SK-N-SH (cell line): Measurements from ENCODE around the gene COL23A1. TPM values are rescaled to one million over a fixed set of nuclear protein-coding genes. Genes with fewer than 3 reads are reported as not detected.

ENCODE experiments used
- CTCF ChIA-PET: fragments of 300-600, 350-600 bp; formaldehyde crosslinking; extraction: SDS; loops from one replicate; lab custom pipeline; 2021; lab: Yijun Ruan, JAX
- POLR2A ChIA-PET: fragments of 350-600 bp; sonication (Branson Sonifier 250); formaldehyde crosslinking; extraction: SDS; loops from one replicate; lab custom pipeline; 2020; ENCODE audit warnings: antibody characterized with exemption, inconsistent platforms; lab: Yijun Ruan, JAX
- DNase-seq: peaks from one replicate; pipeline ENCODE4 v3.0.0; 2012
- H2AFZ ChIP-seq: fragments of 200-600 bp; sonication (generic); 2 replicates; pipeline ENCODE4 v1.8.1; 2016; ENCODE audit warnings: antibody characterized with exemption, mild to moderate bottlenecking, low read depth
- H3F3A ChIP-seq: fragments of 200-600 bp; sonication (generic); replicated peaks from 2 replicates; pipeline ENCODE3; 2016; ENCODE audit warnings: antibody characterized with exemption, mild to moderate bottlenecking; ENCODE audit not compliant: insufficient read depth
- H3K27ac ChIP-seq, 2 experiments: fragments of 200-500 bp in 1 of 2; fragments of 200-600 bp in 1 of 2; sonication (Bioruptor generic) in 1 of 2; sonication (generic), shearing (Covaris generic) in 1 of 2; 2 replicates each; pipeline versions ENCODE4 v1.5.1 to v1.6.1; 2014 to 2016; ENCODE audit warnings: low read depth in 2 of 2, inconsistent platforms in 1 of 2, low read length in 1 of 2, mild to moderate bottlenecking in 1 of 2, mixed read lengths in 1 of 2
- H3K27me3 ChIP-seq: fragments of 200-600 bp; sonication (generic), shearing (Covaris generic); 2 replicates; pipeline ENCODE4 v1.6.1; 2016; ENCODE audit warnings: mixed run types; ENCODE audit not compliant: insufficient read depth
- H3K36me3 ChIP-seq, 2 experiments: fragments of 200-500 bp in 1 of 2; fragments of 200-600 bp in 1 of 2; sonication (Bioruptor generic) in 1 of 2; sonication (generic) in 1 of 2; replicated peaks in 1 of 2; 2 replicates each; pipeline versions ENCODE3 to v1.5.1; 2014 to 2016; ENCODE audit warnings: low read length in 1 of 2, mild to moderate bottlenecking in 1 of 2; ENCODE audit not compliant: insufficient read depth in 2 of 2, control insufficient read depth in 1 of 2
- H3K4me1 ChIP-seq, 2 experiments: fragments of 200-500 bp in 1 of 2; fragments of 200-600 bp in 1 of 2; sonication (Bioruptor generic) in 1 of 2; sonication (generic), shearing (Covaris generic) in 1 of 2; 2 replicates each; pipeline versions ENCODE4 v1.5.1 to v1.6.1; 2014 to 2016; ENCODE audit warnings: low read depth in 1 of 2, low read length in 1 of 2, mixed run types in 1 of 2; ENCODE audit not compliant: insufficient read depth in 2 of 2, control insufficient read depth in 1 of 2
- H3K4me2 ChIP-seq: fragments of 200-600 bp; sonication (generic), shearing (Covaris generic); 2 replicates; pipeline ENCODE4 v1.6.1; 2017; ENCODE audit warnings: mixed run types
- H3K4me3 ChIP-seq, 2 experiments: fragments of 200-500 bp in 1 of 2; fragments of 200-600 bp in 1 of 2; sonication (Bioruptor generic) in 1 of 2; sonication (generic), shearing (Covaris generic) in 1 of 2; 2 replicates each; pipeline versions ENCODE4 v1.5.1 to v1.8.1; 2014 to 2016; ENCODE audit warnings: low read depth in 2 of 2, inconsistent platforms in 1 of 2, low read length in 1 of 2, mild to moderate bottlenecking in 1 of 2, mixed read lengths in 1 of 2, moderate library complexity in 1 of 2
- H3K79me2 ChIP-seq: fragments of 200-600 bp; sonication (generic); 2 replicates; pipeline ENCODE4 v1.8.1; 2017; ENCODE audit warnings: mild to moderate bottlenecking; ENCODE audit not compliant: insufficient read depth
- H3K9ac ChIP-seq: fragments of 200-600 bp; sonication (generic); 2 replicates; pipeline ENCODE4 v1.6.1; 2017; ENCODE audit warnings: mixed run types
- H3K9me2 ChIP-seq: fragments of 200-600 bp; sonication (generic); 2 replicates; pipeline ENCODE4 v1.6.1; 2017; ENCODE audit warnings: mixed run types
- H3K9me3 ChIP-seq: fragments of 200-600 bp; sonication (generic); 2 replicates; pipeline ENCODE4 v1.6.1; 2017; ENCODE audit warnings: mixed run types, mild to moderate bottlenecking, moderate library complexity
- H4K20me1 ChIP-seq: fragments of 200-600 bp; sonication (generic); 2 replicates; pipeline ENCODE4 v1.6.1; 2017; ENCODE audit warnings: mild to moderate bottlenecking, mixed run types; ENCODE audit not compliant: insufficient read depth
- ELF1 ChIP-seq: IDR thresholded peaks from 2 replicates; pipeline ENCODE4 v1.4.0; 2012
- EZH2phosphoT487 ChIP-seq: fragments of 200-600 bp; sonication (generic); IDR thresholded peaks from 2 replicates; pipeline ENCODE4 v1.6.1; 2017; ENCODE audit warnings: low read depth, mixed run types, mild to moderate bottlenecking, antibody characterized with exemption, moderate library complexity, borderline replicate concordance
- FOXM1 ChIP-seq: IDR thresholded peaks from 2 replicates; pipeline ENCODE4 v1.4.0; 2012; ENCODE audit warnings: low read depth, mild to moderate bottlenecking
- GABPA ChIP-seq: IDR thresholded peaks from 2 replicates; pipeline ENCODE4 v1.4.0; 2012; ENCODE audit warnings: low read depth, mild to moderate bottlenecking
- JUND ChIP-seq: IDR thresholded peaks from 2 replicates; pipeline ENCODE4 v1.4.0; 2012
- NFIC ChIP-seq: IDR thresholded peaks from 2 replicates; pipeline ENCODE4 v1.4.0; 2012; ENCODE audit warnings: borderline replicate concordance
- RFX5 ChIP-seq: IDR thresholded peaks from 2 replicates; pipeline ENCODE4 v1.6.1; 2012; ENCODE audit warnings: mild to moderate bottlenecking, improper control_type of control experiment, low read length
- RXRA ChIP-seq: IDR thresholded peaks from 2 replicates; pipeline ENCODE4 v1.4.0; 2012; ENCODE audit warnings: low read depth, mild to moderate bottlenecking, borderline replicate concordance
- SIN3A ChIP-seq: IDR thresholded peaks from 2 replicates; pipeline ENCODE4 v1.6.1; 2012; ENCODE audit warnings: low read depth, mild to moderate bottlenecking, low read length, moderate library complexity, borderline replicate concordance
- SMC3 ChIP-seq: IDR thresholded peaks from 2 replicates; pipeline ENCODE4 v1.6.1; 2012; ENCODE audit warnings: low read depth, low read length, improper control_type of control experiment
- TEAD4 ChIP-seq: IDR thresholded peaks from 2 replicates; pipeline ENCODE4 v1.4.0; 2012; ENCODE audit warnings: mild to moderate bottlenecking, borderline replicate concordance; ENCODE audit not compliant: insufficient read depth
- YY1 ChIP-seq: IDR thresholded peaks from 2 replicates; pipeline ENCODE4 v1.4.0; 2012; ENCODE audit warnings: low read depth, mild to moderate bottlenecking
- whole genome bisulfite sequencing: methylation state at CpG from one replicate; pipeline ENCODE4 v1.1.6; 2017; ENCODE audit warnings: low lambda C conversion rate; 5-methylcytosine and 5-hydroxymethylcytosine counted together
- polyA plus RNA-seq, 3 experiments: library from polyadenylated mRNA; depleted of rRNA; stranded (reverse); fragments of >200 nt; gene quantifications; 2 replicates each; pipeline ENCODE4 v1.2.3, GENCODE V29; 2012
- TF ChIP-seq, protein P1 (sequence below): IDR thresholded peaks from 2 replicates; pipeline ENCODE4 v1.4.0; 2012; ENCODE audit warnings: low read depth
- TF ChIP-seq, protein P2 (sequence below): IDR thresholded peaks from 2 replicates; pipeline ENCODE4; 2012
- TF ChIP-seq, protein P3 (sequence below): IDR thresholded peaks from 2 replicates; pipeline ENCODE4 v1.6.1; 2012; ENCODE audit warnings: mild to moderate bottlenecking, low read depth, low read length, moderate library complexity
- TF ChIP-seq, protein P4 (sequence below): fragments of 200-600 bp; sonication (generic); IDR thresholded peaks from 2 replicates; pipeline ENCODE4 v1.6.1; 2017; ENCODE audit warnings: antibody characterized with exemption, mild to moderate bottlenecking, moderate library complexity
- TF ChIP-seq, protein P5 (sequence below): fragments of 150-350 bp; IDR thresholded peaks from 2 replicates; pipeline ENCODE4 v1.6.1; 2017; ENCODE audit warnings: antibody characterized with exemption, low read length, low read depth, borderline replicate concordance
- TF ChIP-seq, protein P6 (sequence below): IDR thresholded peaks from 2 replicates; pipeline ENCODE4 v1.4.0; 2012; ENCODE audit warnings: low read depth, borderline replicate concordance

Gene COL23A1
- polyA plus RNA-seq, 1 of the 3 experiments (the other 2 are of a cell fraction) = 0.10 TPM

DNA sequence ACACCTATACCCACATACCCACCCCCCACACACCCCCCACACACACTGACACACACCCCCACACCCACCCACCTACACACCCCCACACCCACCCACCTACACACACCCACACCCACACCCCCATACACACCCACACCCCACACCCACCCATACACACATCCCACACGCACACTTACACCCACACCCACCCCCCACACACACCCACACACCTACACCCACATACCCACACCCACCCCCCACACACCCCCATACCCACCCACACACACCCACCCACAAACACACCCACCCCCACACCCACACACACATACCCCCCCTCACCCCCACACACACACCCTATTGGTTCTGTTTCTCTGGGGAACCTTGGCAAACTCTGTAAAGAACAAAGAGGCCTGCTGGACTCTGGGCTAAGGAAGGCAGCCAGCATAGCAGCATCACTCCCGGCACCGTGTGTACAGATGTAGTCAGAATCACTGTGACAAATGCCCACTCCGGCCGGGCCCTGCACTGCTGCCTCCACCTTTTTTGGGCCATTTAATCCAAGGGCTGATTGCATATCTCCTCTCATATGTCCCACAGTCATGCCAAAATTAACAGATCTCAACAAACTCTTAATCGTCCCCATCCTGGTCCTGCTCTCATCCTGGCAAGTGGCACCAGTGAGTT lies 42.3 kb downstream of the COL23A1 start:
- no peak overlapping the region for H3K9ac ChIP-seq
- H3F3A ChIP-seq = no peaks in the 10 kb centered on the region
- H3K9me3 ChIP-seq = no peaks in the 10 kb centered on the region
- POLR2A ChIA-PET = no interaction called here
- H3K27me3 ChIP-seq = no peaks in the 10 kb centered on the region
- no peak overlapping the region for H3K27ac ChIP-seq
- 43% methylated on average over 6 of the region's 6 CpGs for WGBS
- no peak overlapping the region for H3K4me2 ChIP-seq
- no peaks in the 10 kb centered on the region for H3K9me2 ChIP-seq
- no peak for TF ChIP-seq SIN3A
- no peak for TF ChIP-seq RFX5
- TF ChIP-seq YY1 = no peak
- TF ChIP-seq, protein P1, sequence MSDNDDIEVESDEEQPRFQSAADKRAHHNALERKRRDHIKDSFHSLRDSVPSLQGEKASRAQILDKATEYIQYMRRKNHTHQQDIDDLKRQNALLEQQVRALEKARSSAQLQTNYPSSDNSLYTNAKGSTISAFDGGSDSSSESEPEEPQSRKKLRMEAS = no peak
- TF ChIP-seq JUND = no peak
- TF ChIP-seq, protein P2, sequence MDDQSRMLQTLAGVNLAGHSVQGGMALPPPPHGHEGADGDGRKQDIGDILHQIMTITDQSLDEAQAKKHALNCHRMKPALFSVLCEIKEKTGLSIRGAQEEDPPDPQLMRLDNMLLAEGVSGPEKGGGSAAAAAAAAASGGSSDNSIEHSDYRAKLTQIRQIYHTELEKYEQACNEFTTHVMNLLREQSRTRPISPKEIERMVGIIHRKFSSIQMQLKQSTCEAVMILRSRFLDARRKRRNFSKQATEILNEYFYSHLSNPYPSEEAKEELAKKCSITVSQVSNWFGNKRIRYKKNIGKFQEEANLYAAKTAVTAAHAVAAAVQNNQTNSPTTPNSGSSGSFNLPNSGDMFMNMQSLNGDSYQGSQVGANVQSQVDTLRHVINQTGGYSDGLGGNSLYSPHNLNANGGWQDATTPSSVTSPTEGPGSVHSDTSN = no peak
- no peak for TF ChIP-seq FOXM1
- no peak for TF ChIP-seq RXRA
- TF ChIP-seq GABPA = no peak
- TF ChIP-seq TEAD4 = no peak
- TF ChIP-seq, protein P3, sequence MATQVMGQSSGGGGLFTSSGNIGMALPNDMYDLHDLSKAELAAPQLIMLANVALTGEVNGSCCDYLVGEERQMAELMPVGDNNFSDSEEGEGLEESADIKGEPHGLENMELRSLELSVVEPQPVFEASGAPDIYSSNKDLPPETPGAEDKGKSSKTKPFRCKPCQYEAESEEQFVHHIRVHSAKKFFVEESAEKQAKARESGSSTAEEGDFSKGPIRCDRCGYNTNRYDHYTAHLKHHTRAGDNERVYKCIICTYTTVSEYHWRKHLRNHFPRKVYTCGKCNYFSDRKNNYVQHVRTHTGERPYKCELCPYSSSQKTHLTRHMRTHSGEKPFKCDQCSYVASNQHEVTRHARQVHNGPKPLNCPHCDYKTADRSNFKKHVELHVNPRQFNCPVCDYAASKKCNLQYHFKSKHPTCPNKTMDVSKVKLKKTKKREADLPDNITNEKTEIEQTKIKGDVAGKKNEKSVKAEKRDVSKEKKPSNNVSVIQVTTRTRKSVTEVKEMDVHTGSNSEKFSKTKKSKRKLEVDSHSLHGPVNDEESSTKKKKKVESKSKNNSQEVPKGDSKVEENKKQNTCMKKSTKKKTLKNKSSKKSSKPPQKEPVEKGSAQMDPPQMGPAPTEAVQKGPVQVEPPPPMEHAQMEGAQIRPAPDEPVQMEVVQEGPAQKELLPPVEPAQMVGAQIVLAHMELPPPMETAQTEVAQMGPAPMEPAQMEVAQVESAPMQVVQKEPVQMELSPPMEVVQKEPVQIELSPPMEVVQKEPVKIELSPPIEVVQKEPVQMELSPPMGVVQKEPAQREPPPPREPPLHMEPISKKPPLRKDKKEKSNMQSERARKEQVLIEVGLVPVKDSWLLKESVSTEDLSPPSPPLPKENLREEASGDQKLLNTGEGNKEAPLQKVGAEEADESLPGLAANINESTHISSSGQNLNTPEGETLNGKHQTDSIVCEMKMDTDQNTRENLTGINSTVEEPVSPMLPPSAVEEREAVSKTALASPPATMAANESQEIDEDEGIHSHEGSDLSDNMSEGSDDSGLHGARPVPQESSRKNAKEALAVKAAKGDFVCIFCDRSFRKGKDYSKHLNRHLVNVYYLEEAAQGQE = no peak
- no peak for TF ChIP-seq NFIC
- TF ChIP-seq, protein P4, sequence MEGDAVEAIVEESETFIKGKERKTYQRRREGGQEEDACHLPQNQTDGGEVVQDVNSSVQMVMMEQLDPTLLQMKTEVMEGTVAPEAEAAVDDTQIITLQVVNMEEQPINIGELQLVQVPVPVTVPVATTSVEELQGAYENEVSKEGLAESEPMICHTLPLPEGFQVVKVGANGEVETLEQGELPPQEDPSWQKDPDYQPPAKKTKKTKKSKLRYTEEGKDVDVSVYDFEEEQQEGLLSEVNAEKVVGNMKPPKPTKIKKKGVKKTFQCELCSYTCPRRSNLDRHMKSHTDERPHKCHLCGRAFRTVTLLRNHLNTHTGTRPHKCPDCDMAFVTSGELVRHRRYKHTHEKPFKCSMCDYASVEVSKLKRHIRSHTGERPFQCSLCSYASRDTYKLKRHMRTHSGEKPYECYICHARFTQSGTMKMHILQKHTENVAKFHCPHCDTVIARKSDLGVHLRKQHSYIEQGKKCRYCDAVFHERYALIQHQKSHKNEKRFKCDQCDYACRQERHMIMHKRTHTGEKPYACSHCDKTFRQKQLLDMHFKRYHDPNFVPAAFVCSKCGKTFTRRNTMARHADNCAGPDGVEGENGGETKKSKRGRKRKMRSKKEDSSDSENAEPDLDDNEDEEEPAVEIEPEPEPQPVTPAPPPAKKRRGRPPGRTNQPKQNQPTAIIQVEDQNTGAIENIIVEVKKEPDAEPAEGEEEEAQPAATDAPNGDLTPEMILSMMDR = no peak
- TF ChIP-seq, protein P5, sequence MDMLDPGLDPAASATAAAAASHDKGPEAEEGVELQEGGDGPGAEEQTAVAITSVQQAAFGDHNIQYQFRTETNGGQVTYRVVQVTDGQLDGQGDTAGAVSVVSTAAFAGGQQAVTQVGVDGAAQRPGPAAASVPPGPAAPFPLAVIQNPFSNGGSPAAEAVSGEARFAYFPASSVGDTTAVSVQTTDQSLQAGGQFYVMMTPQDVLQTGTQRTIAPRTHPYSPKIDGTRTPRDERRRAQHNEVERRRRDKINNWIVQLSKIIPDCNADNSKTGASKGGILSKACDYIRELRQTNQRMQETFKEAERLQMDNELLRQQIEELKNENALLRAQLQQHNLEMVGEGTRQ = no peak
- TF ChIP-seq, protein P6, sequence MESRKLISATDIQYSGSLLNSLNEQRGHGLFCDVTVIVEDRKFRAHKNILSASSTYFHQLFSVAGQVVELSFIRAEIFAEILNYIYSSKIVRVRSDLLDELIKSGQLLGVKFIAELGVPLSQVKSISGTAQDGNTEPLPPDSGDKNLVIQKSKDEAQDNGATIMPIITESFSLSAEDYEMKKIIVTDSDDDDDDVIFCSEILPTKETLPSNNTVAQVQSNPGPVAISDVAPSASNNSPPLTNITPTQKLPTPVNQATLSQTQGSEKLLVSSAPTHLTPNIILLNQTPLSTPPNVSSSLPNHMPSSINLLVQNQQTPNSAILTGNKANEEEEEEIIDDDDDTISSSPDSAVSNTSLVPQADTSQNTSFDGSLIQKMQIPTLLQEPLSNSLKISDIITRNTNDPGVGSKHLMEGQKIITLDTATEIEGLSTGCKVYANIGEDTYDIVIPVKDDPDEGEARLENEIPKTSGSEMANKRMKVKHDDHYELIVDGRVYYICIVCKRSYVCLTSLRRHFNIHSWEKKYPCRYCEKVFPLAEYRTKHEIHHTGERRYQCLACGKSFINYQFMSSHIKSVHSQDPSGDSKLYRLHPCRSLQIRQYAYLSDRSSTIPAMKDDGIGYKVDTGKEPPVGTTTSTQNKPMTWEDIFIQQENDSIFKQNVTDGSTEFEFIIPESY = no peak
- TF ChIP-seq EZH2phosphoT487 = no peak
- no peak for TF ChIP-seq SMC3
- no peak for TF ChIP-seq ELF1
- peaks cover 0 to 26% of the 10 kb centered on the region in 2 experiments; a peak in 2 of 4 replicates for H3K4me1 ChIP-seq
- H2AFZ ChIP-seq = no peak overlapping the region
- no peaks in the 10 kb centered on the region for H3K36me3 ChIP-seq
- DNase-seq = no peak
- no peak overlapping the region for H3K4me3 ChIP-seq
- H4K20me1 ChIP-seq = no peaks in the 10 kb centered on the region
- H3K79me2 ChIP-seq = no peaks in the 10 kb centered on the region
- CTCF ChIA-PET = no interaction called here
